Activated CD8-positive, alpha-beta memory T cell treated with anti-CD3 and anti-CD28 coated beads for 48 hours (primary cell): ENCODE data around the gene FAS.
A peak's percentile ranks its signal among the peaks of the same experiment; 100 is the strongest.

Experiments
- DNase-seq, 3 experiments: peaks; one replicate each; pipeline ENCODE4 v3.0.0-alpha.2; 2020; ENCODE audit warnings: low read depth in 2 of 3, low spot score in 2 of 3

The FAS gene

GRCh38 chr10:88971221-88972061, 19.2 kb upstream of the FAS start:
- DNase-seq, result no peak

- DNase-seq, result no peak
Measured at GRCh38 chr10:88974012-88974411, 16.6 kb upstream of the FAS start.

- DNase-seq, result no peak
Measured at GRCh38 chr10:88974446-88975376, 15.9 kb upstream of the FAS start.

- DNase-seq, result no peak
Measured at GRCh38 chr10:88975377-88975720, 15.2 kb upstream of the FAS start.

GRCh38 chr10:88978463-88978862, 12.1 kb upstream of the FAS start:
- DNase-seq, result no peak

GRCh38 chr10:88979153-88979562, 11.4 kb upstream of the FAS start:
- no peak for DNase-seq

- no peak for DNase-seq
Measured at GRCh38 chr10:88979603-88980002, 11.0 kb upstream of the FAS start.

GRCh38 chr10:88980247-88980646, 10.4 kb upstream of the FAS start:
- no peak for DNase-seq

- DNase-seq, result no peak
Measured at GRCh38 chr10:88980800-88981199, 9.8 kb upstream of the FAS start.

- no peak for DNase-seq
Measured at GRCh38 chr10:88981435-88981834, 9.2 kb upstream of the FAS start.

GRCh38 chr10:88982366-88982765, 8.2 kb upstream of the FAS start:
- DNase-seq, result no peak

GRCh38 chr10:88983206-88983605, 7.4 kb upstream of the FAS start:
- no peak for DNase-seq

- DNase-seq, result no peak
Measured at GRCh38 chr10:88983939-88984338, 6.7 kb upstream of the FAS start.

- no peak for DNase-seq
Measured at GRCh38 chr10:88984525-88984924, 6.1 kb upstream of the FAS start.

GRCh38 chr10:88986549-88987242, 3.9 kb upstream of the FAS start:
- DNase-seq, result no peak

- no peak for DNase-seq
Measured at GRCh38 chr10:88987243-88987725, 3.3 kb upstream of the FAS start.

GRCh38 chr10:88987840-88988239, 2.8 kb upstream of the FAS start:
- no peak for DNase-seq

GRCh38 chr10:88989423-88989822, 1.2 kb upstream of the FAS start:
- DNase-seq, result no peak

GRCh38 chr10:88989824-88990383, 694 bp upstream of the FAS start:
- DNase-seq, result no peak

- DNase-seq, result peak; percentile 38 to 57 (median 55)
Measured at GRCh38 chr10:88991161-88991898, 732 bp downstream of the FAS start.
